DMS114 treated with DMSO at 0.1 percent for 48 hours (cell line): ENCODE data around the gene NPVF.
A peak's percentile ranks its signal among the peaks of the same experiment; 100 is the strongest.

Experiments used
- DNase-seq: peaks from one replicate; lab custom pipeline; 2025; ENCODE audit not compliant: unreplicated experiment; lab: John Stamatoyannopoulos, UW

Gene NPVF

DNA sequence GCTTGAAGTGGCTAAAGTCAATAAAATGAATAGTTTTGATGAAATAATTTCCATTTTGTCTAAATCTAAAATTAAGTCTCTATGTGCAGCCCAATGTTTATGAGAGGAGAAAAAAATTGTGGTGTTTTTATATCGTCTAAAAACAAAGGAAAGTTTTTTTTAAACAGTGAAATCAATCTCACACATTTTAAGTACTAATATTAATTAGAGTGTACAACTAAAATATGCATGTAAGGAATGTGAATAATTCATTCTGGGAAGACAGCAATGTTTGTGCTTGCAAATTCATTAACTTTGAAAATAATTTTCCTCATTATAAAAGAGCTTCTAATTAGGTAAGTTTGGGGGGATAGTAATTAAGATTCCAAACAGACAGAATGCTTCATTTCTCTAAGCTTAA is at the start of gene NPVF:
Gene NPVF (minus strand): TSS at position 101 of the 400 bp plus-strand sequence. CDS start 47 bp downstream, at position 54.
- no peak for DNase-seq

DNA sequence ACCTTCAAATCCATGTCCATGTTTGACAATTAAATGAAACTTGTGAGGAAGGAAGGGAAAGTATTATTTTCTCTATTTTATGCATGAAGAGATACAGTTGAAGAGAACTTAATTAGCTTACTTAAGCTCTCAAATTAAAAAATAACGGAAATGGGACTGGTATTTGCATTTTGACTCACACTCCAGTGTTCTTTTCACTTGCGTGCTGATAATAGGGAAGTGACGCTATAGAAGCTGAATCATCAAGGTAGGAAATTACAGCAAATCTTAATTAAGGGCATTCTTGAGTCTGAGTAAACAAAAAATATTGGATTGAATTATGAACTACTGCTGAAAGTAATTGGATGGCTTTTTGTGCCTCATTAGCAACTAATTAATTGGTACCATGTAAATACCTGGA is 44.0 kb upstream of the NPVF start:
- DNase-seq = no peak

- no peak for DNase-seq
Observed at GRCh38 chr7:25263337-25263736, 35.1 kb upstream of the NPVF start.

DNA sequence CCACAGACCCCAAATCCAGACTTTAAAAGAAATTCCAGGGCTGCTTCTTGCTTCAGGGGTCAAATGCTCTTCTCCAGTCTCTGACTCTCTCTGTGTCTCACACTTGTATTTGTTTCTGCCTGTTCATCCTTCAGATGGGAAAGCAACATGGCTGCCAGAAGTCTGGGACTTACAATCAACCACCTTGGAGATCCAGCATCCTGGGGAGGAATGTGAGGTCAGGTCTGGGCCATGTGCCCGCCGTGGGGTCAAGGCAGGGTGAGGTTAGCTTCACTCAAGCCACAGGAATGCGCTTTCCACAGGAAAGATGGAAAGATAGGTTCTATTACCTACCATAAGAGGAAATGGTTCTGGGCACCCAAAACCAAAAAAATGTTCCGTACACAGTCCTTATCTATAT is 34.3 kb upstream of the NPVF start:
- DNase-seq = no peak

DNA sequence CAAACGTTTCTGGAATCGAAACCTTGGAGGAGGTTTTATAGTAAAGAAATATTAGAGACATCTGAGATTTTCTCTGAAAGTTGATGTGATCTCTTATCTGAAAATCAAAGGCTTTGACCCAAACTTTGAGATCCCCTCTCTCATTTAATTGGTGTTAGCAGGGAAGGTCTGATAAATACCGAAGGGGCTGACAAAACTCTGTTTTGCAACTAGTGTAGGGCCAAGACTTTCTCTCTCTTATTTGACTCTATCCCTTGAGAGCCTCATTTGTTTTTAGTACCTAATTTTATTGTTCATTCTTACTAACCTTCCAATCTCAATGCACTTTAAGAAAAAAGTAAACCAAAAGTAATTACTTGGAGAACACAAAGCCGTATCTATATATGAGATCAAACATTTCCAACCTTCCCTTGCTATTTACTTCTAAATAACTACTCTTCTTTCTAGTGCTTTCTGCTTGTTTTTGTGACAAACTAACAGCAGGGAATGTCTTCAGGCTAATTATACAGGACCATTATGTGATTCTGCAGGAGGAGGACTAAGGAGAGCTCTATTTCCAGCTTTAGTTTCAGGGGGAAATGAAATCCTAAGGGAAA is 33.4 kb upstream of the NPVF start:
- no peak for DNase-seq

- no peak for DNase-seq
Observed at GRCh38 chr7:25260862-25261494, 32.7 kb upstream of the NPVF start.

- peak; percentile 79 for DNase-seq
Observed at GRCh38 chr7:25259487-25260243, 31.4 kb upstream of the NPVF start.

DNA sequence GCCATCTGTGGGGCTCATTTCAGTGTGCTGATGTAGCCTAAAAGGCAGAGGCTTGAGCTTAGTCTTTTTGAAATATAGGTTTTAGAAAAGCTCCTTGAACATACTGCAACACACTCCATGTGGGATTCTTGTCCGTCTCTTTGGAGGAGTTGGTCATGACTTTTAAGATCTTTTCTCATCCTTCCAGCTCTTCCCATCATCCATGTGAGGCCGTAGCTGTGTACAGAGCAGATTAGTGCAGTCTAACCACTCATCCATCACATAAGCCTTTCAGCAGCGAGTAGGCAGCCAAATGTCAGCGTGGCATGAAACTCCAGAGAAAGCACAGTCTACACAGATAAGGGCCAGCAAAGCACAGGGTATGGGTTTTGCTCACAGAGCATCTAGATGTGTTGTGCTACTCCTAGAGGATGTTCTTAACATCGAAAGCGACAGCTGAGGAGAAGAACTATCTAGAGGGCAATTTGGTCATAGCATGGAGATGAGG is 28.1 kb upstream of the NPVF start:
- DNase-seq = no peak

DNA sequence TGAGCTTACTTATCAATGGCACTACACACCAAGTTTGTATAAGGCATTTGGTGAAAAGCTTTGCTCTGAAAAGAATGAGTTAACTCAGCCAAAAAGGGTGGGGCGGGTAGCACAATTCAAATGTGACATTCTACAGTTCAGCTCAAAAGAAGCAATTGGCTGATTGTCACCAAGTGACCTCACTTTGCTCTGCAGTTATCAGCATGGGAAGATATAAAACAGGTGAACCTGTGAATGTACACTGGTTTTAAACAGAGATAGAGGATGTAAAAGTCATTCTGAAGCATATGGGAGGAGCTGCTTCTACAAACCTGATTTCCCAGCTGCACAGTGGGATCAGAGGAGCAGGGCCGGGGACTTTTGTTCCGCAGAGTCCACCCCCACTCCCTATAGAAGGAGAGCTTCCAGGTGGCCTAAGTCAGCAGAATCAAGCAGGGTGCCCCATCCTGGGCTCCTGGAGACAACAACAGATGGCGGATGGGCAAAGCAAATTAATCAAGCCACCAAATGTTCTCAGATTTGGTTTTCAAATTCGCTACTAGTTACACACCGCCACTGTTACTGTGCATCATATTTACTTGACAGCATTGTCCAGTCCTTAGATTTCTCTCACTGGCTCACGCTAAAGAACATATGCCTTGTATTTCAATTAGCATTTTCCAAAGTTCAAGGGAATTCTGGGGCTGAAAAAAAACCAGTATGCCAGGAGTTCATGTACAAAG is 27.5 kb upstream of the NPVF start:
- DNase-seq = no peak

GRCh38 chr7:25254604-25255003 is 26.3 kb upstream of the NPVF start:
- DNase-seq = no peak

DNA sequence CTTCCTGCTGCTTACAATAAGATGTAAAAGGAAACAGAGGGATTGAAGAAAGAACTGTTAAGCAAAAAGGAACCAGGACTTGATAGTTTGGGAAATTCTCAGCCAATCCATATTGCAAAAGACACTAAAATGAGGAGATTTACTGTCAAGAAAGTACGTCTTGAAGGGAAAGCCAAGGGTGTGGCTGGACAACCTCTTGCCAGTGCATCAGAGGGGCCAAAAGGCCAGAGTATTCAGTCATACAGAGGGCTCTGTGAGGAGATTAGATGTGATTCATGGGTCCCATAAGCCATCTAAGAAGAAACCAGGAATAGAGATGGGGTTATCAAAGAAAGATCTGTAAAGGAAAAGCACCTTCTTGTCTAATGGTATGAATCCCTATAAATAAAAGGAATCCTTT is 25.4 kb upstream of the NPVF start:
- no peak for DNase-seq

- no peak for DNase-seq
Observed at GRCh38 chr7:25250386-25250785, 22.1 kb upstream of the NPVF start.

DNA sequence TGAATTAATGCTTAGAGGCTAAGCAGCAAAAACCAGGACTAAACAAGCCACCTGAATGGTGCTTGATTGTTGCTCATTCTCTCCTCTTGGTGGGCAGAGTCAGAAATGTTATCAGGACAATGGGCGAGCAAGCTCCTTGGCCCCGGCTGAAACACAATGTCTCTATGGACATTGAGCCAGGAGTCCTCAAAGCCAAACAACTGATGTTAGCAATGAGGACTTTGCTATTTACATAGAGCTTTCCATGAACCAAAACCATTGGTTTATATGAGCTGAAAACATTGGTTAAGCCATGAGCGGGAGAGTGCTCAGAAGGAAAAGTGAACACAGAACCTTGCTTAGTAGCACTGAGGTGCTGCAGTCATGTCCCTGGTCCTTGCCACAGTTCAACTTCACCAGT is 21.5 kb upstream of the NPVF start:
- no peak for DNase-seq

DNA sequence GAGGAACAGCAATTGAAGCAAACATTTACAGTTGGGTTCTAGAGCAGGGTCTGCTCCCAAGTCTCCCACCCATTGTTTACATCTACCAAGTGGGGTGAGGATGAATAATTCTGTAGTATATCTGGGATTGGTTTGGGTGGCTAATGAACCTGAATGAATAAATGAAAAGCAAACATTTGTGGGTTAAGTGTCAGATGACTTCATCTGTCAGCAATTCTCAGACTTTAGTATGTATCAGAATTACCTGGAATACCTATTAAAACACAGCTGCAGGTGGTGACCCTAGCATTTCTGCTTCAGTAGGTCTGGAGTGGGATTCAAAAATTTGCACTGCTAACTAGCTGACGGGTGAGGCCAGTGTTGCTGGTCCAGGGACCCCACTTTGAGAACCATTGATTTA is 18.0 kb upstream of the NPVF start:
- no peak for DNase-seq

GRCh38 chr7:25244254-25245033 is 16.2 kb upstream of the NPVF start:
- DNase-seq = no peak

DNA sequence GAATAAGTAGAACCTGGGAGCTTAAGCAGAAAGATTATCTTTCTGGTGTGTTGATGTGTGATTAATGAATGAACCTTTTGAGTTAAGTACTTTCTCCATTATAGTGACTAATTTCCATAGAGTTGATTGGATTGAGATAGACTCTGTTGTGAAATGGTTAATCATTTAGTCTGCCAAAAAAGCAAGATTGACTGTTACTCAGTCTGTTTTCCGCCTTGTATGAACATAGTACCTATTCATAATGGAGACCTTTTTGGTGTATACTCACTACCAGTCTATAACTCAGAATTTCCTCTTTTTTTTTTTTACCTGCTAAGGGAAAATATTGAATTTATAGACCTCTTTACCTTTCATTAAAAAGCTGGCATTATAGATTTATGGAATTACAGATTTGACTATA is 14.4 kb upstream of the NPVF start:
- DNase-seq = no peak

DNA sequence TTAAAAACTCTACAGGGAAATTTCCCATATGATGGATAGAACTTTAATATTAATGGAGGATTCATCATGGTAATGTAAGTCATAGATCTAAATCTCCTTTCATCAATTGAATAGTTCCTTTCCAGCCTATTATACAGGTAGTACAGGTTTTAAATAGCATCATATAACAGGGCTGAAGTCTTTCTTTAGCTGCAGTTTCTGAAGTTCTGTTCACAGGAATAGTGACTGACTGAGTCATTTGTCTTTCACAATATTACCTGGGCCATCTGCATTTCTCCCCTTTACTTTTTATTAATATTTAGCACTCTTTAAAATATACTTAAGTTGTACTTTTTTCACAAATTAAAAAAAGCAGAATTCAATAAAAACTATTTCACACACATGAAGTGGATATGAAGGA is 12.6 kb upstream of the NPVF start:
- no peak for DNase-seq

- no peak for DNase-seq
Observed at GRCh38 chr7:25240340-25240739, 12.1 kb upstream of the NPVF start.

- DNase-seq = no peak
Observed at GRCh38 chr7:25239888-25240287, 11.6 kb upstream of the NPVF start.

DNA sequence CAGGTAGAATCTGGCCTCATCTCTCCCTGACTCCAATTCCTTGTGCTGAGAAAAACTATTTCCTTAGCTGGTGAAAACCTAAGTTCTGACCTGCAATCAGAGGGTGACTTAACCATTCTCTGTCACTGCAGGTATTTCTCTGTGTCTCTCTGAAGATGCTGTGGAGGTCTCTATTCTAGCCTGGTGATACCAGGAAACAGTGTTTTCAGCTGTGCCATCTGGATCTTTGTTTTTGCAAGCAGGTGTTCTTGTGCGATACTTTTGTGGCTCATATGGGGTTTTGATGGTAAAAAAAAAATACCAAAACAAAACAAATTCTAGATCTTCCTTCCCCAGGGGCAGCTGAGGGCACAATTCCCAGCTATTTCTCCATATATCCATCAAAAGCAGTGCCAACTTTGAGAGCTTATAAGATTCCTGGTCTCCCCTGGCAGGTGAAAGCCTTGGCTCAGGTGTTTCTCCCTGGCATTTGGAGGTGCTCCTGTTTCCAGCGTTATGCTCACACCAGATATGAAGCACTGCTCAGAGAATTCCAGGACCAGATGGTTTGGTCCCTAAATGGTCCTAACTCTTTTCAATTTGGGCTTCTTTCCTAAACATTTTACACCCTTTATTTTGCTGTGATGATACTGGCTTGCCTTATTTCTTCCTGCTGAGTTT is 9.9 kb upstream of the NPVF start:
- no peak for DNase-seq
